GM23338 (cell line): ENCODE data around the gene C14orf180. TPM values are rescaled to one million over a fixed set of nuclear protein-coding genes. Genes with fewer than 3 reads are reported as not detected.

Experiments used
- ATAC-seq: fragments of 200-7000 bp; cut with Tn5 transposase; 3 replicates; pipeline ENCODE4 v1.9.1; 2020
- DNase-seq: peaks from one replicate; pipeline ENCODE4 v3.0.0-alpha.2; 2015; ENCODE audit warnings: low spot score
- H2AFZ ChIP-seq: fragments of 200-600 bp; sonication (generic); 2 replicates; pipeline ENCODE4 v1.8.0; 2016; ENCODE audit warnings: antibody characterized with exemption, mild to moderate bottlenecking, moderate library complexity
- H3F3A ChIP-seq: fragments of 200-600 bp; sonication (generic); replicated peaks from 2 replicates; pipeline ENCODE4 v1.8.0; 2017; ENCODE audit warnings: antibody characterized with exemption, mixed run types, low read depth
- H3K27ac ChIP-seq: fragments of 200-600 bp; sonication (generic); 2 replicates; pipeline ENCODE4 v1.6.1; 2016; ENCODE audit warnings: low read depth
- H3K27me3 ChIP-seq: fragments of 200-600 bp; sonication (generic); 2 replicates; pipeline ENCODE4 v1.8.0; 2016; ENCODE audit warnings: mild to moderate bottlenecking, mixed run types, moderate library complexity; ENCODE audit not compliant: insufficient read depth
- H3K36me3 ChIP-seq: fragments of 200-600 bp; sonication (generic); 2 replicates; pipeline ENCODE4 v1.8.0; 2016; ENCODE audit warnings: mild to moderate bottlenecking; ENCODE audit not compliant: insufficient read depth
- H3K4me1 ChIP-seq: fragments of 200-600 bp; sonication (generic); 2 replicates; pipeline ENCODE4 v1.8.0; 2016; ENCODE audit warnings: mild to moderate bottlenecking, moderate library complexity; ENCODE audit not compliant: insufficient read depth
- H3K4me2 ChIP-seq: fragments of 200-600 bp; sonication (generic); 2 replicates; pipeline ENCODE4 v1.7.1; 2017; ENCODE audit warnings: mixed run types
- H3K4me3 ChIP-seq: fragments of 200-600 bp; sonication (generic); 2 replicates; pipeline ENCODE4 v1.6.1; 2016; ENCODE audit warnings: mixed run types
- H3K79me2 ChIP-seq: fragments of 200-600 bp; sonication (generic); replicated peaks from 2 replicates; pipeline ENCODE4 v1.8.0; 2017; ENCODE audit warnings: mild to moderate bottlenecking; ENCODE audit not compliant: insufficient read depth
- H3K9me2 ChIP-seq: fragments of 200-600 bp; sonication (generic); 2 replicates; pipeline ENCODE4 v1.8.0; 2017; ENCODE audit not compliant: insufficient read depth
- H4K20me1 ChIP-seq: fragments of 200-600 bp; sonication (generic); replicated peaks from 2 replicates; pipeline ENCODE4 v1.8.0; 2017; ENCODE audit warnings: mild to moderate bottlenecking; ENCODE audit not compliant: insufficient read depth
- H3K27ac Mint-ChIP-seq: 2 replicates; pipeline ENCODE4 v1.8.0; 2020; ENCODE audit warnings: inconsistent platforms, mild to moderate bottlenecking, moderate library complexity, mixed read lengths
- H3K27me3 Mint-ChIP-seq: 3 replicates; pipeline ENCODE4 v1.8.0; 2022; ENCODE audit warnings: low read depth, mild to moderate bottlenecking, moderate library complexity, mixed read lengths, inconsistent platforms; ENCODE audit not compliant: insufficient read depth, poor library complexity
- H3K36me3 Mint-ChIP-seq: 3 replicates; pipeline ENCODE4 v1.8.0; 2021; ENCODE audit warnings: low read depth, mild to moderate bottlenecking, inconsistent platforms, moderate library complexity, mixed read lengths
- H3K4me1 Mint-ChIP-seq: 3 replicates; pipeline ENCODE4 v1.8.0; 2020; ENCODE audit warnings: mild to moderate bottlenecking, inconsistent platforms, mixed read lengths
- H3K4me3 Mint-ChIP-seq: 3 replicates; pipeline ENCODE4 v1.8.0; 2021; ENCODE audit warnings: moderate library complexity, mild to moderate bottlenecking, inconsistent platforms, mixed read lengths
- H3K9me3 Mint-ChIP-seq: 3 replicates; pipeline ENCODE4 v1.8.0; 2020; ENCODE audit warnings: moderate library complexity, mild to moderate bottlenecking, inconsistent platforms, mixed read lengths
- CREB1 ChIP-seq: fragments of 250-450 bp; sonication (Bioruptor Pico); IDR thresholded peaks from 2 replicates; pipeline ENCODE4 v1.5.0; 2020; ENCODE audit warnings: low read depth, mild to moderate bottlenecking, moderate library complexity
- EZH2 ChIP-seq: fragments of 200-600 bp; sonication (generic); IDR thresholded peaks from one replicate; pipeline ENCODE4 v1.8.0; 2017; ENCODE audit warnings: antibody characterized with exemption, mild to moderate bottlenecking, low read depth; ENCODE audit not compliant: unreplicated experiment
- EZH2phosphoT487 ChIP-seq: fragments of 200-600 bp; sonication (generic); IDR thresholded peaks from one replicate; pipeline ENCODE4 v1.8.1; 2018; ENCODE audit warnings: antibody characterized with exemption; ENCODE audit not compliant: unreplicated experiment
- JUNB ChIP-seq: IDR thresholded peaks from one replicate; pipeline ENCODE4 v1.6.1; 2016; ENCODE audit warnings: antibody characterized with exemption; ENCODE audit not compliant: unreplicated experiment
- NANOG ChIP-seq: IDR thresholded peaks from 2 replicates; pipeline ENCODE4 v1.6.1; 2016; ENCODE audit warnings: antibody characterized with exemption, borderline replicate concordance
- POLR2AphosphoS5 ChIP-seq: IDR thresholded peaks from 2 replicates; pipeline ENCODE4 v1.6.1; 2016; ENCODE audit warnings: antibody characterized with exemption, low read depth
- STAT1 ChIP-seq: IDR thresholded peaks from one replicate; pipeline ENCODE4 v1.6.1; 2016; ENCODE audit warnings: antibody characterized with exemption; ENCODE audit not compliant: unreplicated experiment
- ZNF114 ChIP-seq: fragments of 250-450 bp; sonication (Bioruptor Pico); IDR thresholded peaks from 2 replicates; pipeline ENCODE4 v1.5.0; 2020; ENCODE audit warnings: mild to moderate bottlenecking, moderate library complexity
- ZNF331 ChIP-seq: fragments of 250-450 bp; sonication (Bioruptor Pico); IDR thresholded peaks from 2 replicates; pipeline ENCODE4 v1.5.0; 2020; ENCODE audit warnings: low read depth, mild to moderate bottlenecking, moderate library complexity
- ZNF462 ChIP-seq: fragments of 250-450 bp; sonication (Bioruptor Pico); IDR thresholded peaks from 2 replicates; pipeline ENCODE4 v1.5.0; 2020; ENCODE audit warnings: mild to moderate bottlenecking, moderate library complexity
- polyA plus RNA-seq: library from polyadenylated mRNA; unstranded; fragments of >200 nt; fragmentation: Nextera tagmentation; extraction: Ambion mirVana; gene quantifications from 2 replicates; pipeline ENCODE4 v1.2.1, GENCODE V29; 2016
- total RNA-seq: library from RNA; depleted of rRNA; stranded (reverse); fragments of >200 nt; shearing (Covaris generic); gene quantifications from 2 replicates; pipeline ENCODE4 v1.2.3, GENCODE V29; 2014
- TF ChIP-seq, protein P1 (sequence below): IDR thresholded peaks from one replicate; pipeline ENCODE4 v1.6.1; 2018; ENCODE audit warnings: antibody characterized with exemption; ENCODE audit not compliant: unreplicated experiment
- TF ChIP-seq, protein P2 (sequence below): IDR thresholded peaks from 2 replicates; pipeline ENCODE4 v1.6.1; 2016; ENCODE audit warnings: antibody characterized with exemption
- TF ChIP-seq, protein P3 (sequence below), 2 experiments: fragments of 200-600 bp in 1 of 2; sonication (generic) in 1 of 2; conservative IDR thresholded peaks; 2 replicates each; pipeline versions ENCODE4 v1.5.1 to v1.6.1; 2016 to 2017; ENCODE audit warnings: antibody characterized with exemption in 2 of 2, low read depth in 2 of 2, mild to moderate bottlenecking in 2 of 2, moderate library complexity in 1 of 2

The C14orf180 gene
- total and polyA plus RNA-seq, 2 experiments from 2014 or later: not detected

GRCh38 chr14:104567141-104567956, 12.2 kb upstream of the C14orf180 start:
- H3K36me3 Mint-ChIP-seq: no peaks in the 10 kb centered on the region
- Histone ChIP-seq H2AFZ (no peak overlapping the region), H3K79me2 (no peaks in the 10 kb centered on the region), H3K36me3 (no peaks in the 10 kb centered on the region), H4K20me1 (no peaks in the 10 kb centered on the region), H3K27ac (no peak overlapping the region), H3K9me2 (no peaks in the 10 kb centered on the region), H3K27me3 (no peaks in the 10 kb centered on the region), H3K4me2 (no peak overlapping the region), H3K4me1 (no peaks in the 10 kb centered on the region), H3F3A (no peaks in the 10 kb centered on the region), H3K4me3 (no peak overlapping the region)
- ATAC-seq (no peak), DNase-seq (no peak)
- peaks cover 6% of the 10 kb centered on the region; the same call in 2 of the 3 replicates for H3K4me1 Mint-ChIP-seq
- H3K27ac Mint-ChIP-seq: no peak overlapping the region
- peaks cover 7% of the 10 kb centered on the region for H3K27me3 Mint-ChIP-seq
- H3K4me3 Mint-ChIP-seq: no peak overlapping the region
- TF ChIP-seq EZH2phosphoT487: no peak
- TF ChIP-seq, protein P1, sequence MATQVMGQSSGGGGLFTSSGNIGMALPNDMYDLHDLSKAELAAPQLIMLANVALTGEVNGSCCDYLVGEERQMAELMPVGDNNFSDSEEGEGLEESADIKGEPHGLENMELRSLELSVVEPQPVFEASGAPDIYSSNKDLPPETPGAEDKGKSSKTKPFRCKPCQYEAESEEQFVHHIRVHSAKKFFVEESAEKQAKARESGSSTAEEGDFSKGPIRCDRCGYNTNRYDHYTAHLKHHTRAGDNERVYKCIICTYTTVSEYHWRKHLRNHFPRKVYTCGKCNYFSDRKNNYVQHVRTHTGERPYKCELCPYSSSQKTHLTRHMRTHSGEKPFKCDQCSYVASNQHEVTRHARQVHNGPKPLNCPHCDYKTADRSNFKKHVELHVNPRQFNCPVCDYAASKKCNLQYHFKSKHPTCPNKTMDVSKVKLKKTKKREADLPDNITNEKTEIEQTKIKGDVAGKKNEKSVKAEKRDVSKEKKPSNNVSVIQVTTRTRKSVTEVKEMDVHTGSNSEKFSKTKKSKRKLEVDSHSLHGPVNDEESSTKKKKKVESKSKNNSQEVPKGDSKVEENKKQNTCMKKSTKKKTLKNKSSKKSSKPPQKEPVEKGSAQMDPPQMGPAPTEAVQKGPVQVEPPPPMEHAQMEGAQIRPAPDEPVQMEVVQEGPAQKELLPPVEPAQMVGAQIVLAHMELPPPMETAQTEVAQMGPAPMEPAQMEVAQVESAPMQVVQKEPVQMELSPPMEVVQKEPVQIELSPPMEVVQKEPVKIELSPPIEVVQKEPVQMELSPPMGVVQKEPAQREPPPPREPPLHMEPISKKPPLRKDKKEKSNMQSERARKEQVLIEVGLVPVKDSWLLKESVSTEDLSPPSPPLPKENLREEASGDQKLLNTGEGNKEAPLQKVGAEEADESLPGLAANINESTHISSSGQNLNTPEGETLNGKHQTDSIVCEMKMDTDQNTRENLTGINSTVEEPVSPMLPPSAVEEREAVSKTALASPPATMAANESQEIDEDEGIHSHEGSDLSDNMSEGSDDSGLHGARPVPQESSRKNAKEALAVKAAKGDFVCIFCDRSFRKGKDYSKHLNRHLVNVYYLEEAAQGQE: no peak
- TF ChIP-seq NANOG: no peak
- TF ChIP-seq STAT1: no peak
- no peak for TF ChIP-seq ZNF462 (CRISPR knock-in tag)
- TF ChIP-seq, protein P2, sequence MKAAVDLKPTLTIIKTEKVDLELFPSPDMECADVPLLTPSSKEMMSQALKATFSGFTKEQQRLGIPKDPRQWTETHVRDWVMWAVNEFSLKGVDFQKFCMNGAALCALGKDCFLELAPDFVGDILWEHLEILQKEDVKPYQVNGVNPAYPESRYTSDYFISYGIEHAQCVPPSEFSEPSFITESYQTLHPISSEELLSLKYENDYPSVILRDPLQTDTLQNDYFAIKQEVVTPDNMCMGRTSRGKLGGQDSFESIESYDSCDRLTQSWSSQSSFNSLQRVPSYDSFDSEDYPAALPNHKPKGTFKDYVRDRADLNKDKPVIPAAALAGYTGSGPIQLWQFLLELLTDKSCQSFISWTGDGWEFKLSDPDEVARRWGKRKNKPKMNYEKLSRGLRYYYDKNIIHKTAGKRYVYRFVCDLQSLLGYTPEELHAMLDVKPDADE: no peak
- TF ChIP-seq JUNB: no peak
- TF ChIP-seq CREB1 (CRISPR knock-in tag): no peak
- TF ChIP-seq ZNF114 (CRISPR knock-in tag): no peak
- TF ChIP-seq, protein P3, sequence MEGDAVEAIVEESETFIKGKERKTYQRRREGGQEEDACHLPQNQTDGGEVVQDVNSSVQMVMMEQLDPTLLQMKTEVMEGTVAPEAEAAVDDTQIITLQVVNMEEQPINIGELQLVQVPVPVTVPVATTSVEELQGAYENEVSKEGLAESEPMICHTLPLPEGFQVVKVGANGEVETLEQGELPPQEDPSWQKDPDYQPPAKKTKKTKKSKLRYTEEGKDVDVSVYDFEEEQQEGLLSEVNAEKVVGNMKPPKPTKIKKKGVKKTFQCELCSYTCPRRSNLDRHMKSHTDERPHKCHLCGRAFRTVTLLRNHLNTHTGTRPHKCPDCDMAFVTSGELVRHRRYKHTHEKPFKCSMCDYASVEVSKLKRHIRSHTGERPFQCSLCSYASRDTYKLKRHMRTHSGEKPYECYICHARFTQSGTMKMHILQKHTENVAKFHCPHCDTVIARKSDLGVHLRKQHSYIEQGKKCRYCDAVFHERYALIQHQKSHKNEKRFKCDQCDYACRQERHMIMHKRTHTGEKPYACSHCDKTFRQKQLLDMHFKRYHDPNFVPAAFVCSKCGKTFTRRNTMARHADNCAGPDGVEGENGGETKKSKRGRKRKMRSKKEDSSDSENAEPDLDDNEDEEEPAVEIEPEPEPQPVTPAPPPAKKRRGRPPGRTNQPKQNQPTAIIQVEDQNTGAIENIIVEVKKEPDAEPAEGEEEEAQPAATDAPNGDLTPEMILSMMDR (conservative IDR thresholded peaks at IDR 0.05; ENCODE audit: low read depth in 2 of 2): no peak
- no peak for TF ChIP-seq EZH2
- TF ChIP-seq ZNF331 (CRISPR knock-in tag): no peak
- TF ChIP-seq POLR2AphosphoS5: no peak
- no peaks in the 10 kb centered on the region for H3K9me3 Mint-ChIP-seq
